ENCODE data around the gene KLF13.

DNA sequence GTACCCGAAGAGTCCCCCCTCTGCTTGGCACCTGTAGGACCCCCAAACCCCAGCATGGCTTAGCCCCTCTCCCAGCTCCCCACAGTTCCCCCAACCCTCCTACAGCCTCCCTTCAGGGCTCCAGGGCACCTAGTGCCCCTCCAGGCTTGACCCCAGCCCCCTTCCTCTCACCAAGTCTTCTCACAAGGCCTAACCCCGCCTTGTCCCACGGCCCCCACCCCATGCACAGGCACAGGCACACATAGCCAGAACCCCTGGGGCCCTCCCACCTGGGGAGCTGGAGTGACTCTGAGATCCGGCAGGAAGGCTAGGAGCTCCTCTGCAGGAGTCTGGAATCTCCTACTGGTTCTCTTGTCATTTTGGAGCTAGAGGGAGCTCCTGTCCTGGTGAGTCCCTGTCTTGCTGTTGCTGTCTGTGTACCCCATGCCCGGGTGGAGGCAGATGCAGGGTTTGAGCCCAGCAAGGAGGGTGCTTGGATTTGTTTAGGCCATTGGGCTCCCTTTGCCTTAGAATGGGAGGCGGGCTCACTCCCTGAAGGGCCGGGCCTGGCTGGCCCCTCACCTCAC lies 39.6 kb downstream of the KLF13 start:
- TF ChIP-seq, protein P1, sequence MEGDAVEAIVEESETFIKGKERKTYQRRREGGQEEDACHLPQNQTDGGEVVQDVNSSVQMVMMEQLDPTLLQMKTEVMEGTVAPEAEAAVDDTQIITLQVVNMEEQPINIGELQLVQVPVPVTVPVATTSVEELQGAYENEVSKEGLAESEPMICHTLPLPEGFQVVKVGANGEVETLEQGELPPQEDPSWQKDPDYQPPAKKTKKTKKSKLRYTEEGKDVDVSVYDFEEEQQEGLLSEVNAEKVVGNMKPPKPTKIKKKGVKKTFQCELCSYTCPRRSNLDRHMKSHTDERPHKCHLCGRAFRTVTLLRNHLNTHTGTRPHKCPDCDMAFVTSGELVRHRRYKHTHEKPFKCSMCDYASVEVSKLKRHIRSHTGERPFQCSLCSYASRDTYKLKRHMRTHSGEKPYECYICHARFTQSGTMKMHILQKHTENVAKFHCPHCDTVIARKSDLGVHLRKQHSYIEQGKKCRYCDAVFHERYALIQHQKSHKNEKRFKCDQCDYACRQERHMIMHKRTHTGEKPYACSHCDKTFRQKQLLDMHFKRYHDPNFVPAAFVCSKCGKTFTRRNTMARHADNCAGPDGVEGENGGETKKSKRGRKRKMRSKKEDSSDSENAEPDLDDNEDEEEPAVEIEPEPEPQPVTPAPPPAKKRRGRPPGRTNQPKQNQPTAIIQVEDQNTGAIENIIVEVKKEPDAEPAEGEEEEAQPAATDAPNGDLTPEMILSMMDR (IDR thresholded peaks at IDR 0.05; ENCODE audit: low read length) = no peak
- TF ChIP-seq EZH2 (optimal IDR thresholded peaks at IDR 0.05; ENCODE audit: low read depth, low read length) = no peak
- no peak for TF ChIP-seq EZH2phosphoT487 (IDR thresholded peaks at IDR 0.05; ENCODE audit: low read length)
